ENCODE data around the gene TAF11L9.
"Not testable (repeated sequence)": the region's sequence is repeated elsewhere in the genome, so short reads cannot be mapped to it uniquely, and the experiment has no call there.

The TAF11L9 gene

DNA sequence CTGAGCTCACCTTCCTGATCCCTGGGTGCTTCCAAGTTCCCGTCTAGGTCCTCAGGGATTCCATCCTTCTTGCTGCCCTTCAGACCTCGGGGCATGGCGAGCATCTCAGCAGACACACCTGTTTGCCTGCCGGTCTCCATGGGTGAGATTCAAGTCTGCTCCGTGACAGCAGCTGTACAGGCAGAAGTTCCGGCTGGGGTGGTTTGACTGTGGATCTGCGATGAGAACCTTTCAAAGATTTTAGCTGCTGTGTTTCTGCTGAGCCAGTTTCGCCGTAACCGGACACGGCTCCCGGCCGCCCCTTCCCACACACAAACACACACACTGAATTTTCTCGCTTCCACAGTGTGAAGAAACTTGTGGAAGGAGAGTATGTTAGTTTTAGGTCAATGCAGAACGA lies at the start of gene TAF11L9:
TSS of gene TAF11L9 (minus strand) at position 140 of the 400 bp plus-strand sequence.
- in situ Hi-C loops (cut with MboI; ENCODE audit: low sequenced_read_pairs): not testable (repeated sequence)

DNA sequence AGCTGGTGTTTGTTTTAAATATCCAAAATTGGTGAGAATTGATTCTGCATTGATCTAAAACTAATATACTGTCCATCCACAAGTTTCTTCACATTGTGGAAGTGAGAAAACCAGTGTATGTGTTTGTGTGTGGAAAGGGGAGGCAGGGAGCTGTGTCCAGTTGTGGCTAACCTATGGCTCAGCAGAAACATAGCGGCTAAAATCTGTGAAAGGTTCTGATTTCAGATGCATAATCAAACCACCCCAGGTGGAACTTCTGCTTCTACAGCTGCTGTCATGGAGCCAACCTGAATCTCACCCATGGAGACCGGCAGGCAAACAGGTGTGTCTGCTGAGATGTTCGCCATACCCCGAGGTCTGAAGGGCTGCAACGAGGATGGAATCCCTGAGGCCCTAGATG lies 40.0 kb upstream of the TAF11L9 start, which contains the start of gene TAF11L14:
TSS of gene TAF11L14 (plus strand) at position 301 of the 400 bp plus-strand sequence.
- in situ Hi-C loops (cut with MboI; ENCODE audit: low sequenced_read_pairs): no loop called here

- in situ Hi-C loops (cut with MboI; ENCODE audit: low sequenced_read_pairs): not testable (repeated sequence)
These were observed 37.6 kb upstream of the TAF11L9 start, which contains the start of gene TAF11L13 for GRCh38 chr5:17631788-17632187. Gene TAF11L13 (plus strand): TSS chr5:17632088.

GRCh38 chr5:17625686-17626085 lies 31.5 kb upstream of the TAF11L9 start:
- in situ Hi-C loops (cut with MboI; ENCODE audit: low sequenced_read_pairs): no loop called here

GRCh38 chr5:17620627-17621026 lies 26.4 kb upstream of the TAF11L9 start:
- in situ Hi-C loops (cut with MboI; ENCODE audit: low sequenced_read_pairs): no loop called here

DNA sequence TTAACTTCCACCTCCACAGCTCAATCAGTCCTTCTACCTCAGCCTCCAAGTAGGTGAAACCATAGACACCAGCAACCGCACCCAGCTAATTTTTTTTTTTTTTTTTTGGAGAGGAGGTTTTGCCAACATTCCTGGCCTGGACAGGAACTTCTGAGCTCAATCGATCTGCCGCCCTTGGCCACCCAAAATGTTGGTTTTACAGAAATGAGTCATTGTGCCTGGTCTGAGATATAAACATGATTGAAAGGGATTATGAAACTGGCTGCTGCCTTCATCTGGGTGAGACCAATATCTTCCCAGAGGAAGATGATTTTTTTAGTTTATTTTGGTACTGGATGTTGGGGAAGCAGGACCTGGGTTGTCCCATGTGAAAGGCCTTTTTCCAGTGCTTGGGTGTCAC lies 25.2 kb upstream of the TAF11L9 start:
- in situ Hi-C loops (cut with MboI; ENCODE audit: low sequenced_read_pairs): no loop called here

- in situ Hi-C loops (cut with MboI; ENCODE audit: low sequenced_read_pairs): no loop called here
These were observed 20.8 kb upstream of the TAF11L9 start for GRCh38 chr5:17614872-17615605.

GRCh38 chr5:17610092-17610491 lies 15.9 kb upstream of the TAF11L9 start, which contains the start of gene TAF11L12:
Gene TAF11L12 (plus strand): TSS chr5:17610392.
- in situ Hi-C loops (cut with MboI; ENCODE audit: low sequenced_read_pairs): not testable (repeated sequence)

- in situ Hi-C loops (cut with MboI; ENCODE audit: low sequenced_read_pairs): not testable (repeated sequence)
These were observed 13.3 kb upstream of the TAF11L9 start for GRCh38 chr5:17607461-17607860.

- in situ Hi-C loops (cut with MboI; ENCODE audit: low sequenced_read_pairs): no loop called here
These were observed 10.8 kb upstream of the TAF11L9 start for GRCh38 chr5:17604951-17605350.

DNA sequence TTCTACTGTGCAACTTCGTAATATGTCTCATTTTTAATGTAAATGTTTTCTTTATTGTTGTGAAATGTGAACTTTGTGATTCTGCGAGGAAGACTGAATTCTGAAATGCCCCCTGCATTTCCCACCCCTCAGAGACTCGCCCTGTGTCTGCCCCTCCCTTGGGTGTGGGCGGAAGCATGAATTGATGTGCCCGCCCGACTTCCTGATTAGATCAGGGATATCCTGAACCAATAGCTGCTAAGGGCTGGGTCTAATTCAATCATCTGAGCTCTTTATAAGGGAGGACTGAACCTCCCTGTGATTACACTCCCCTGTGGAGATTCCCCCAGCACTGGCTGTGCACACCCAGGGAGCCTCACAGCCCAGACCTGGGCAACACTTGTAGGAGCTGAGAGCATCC lies 9.7 kb upstream of the TAF11L9 start, which contains the start of gene TAF11L11:
TSS of gene TAF11L11 (plus strand) at position 304 of the 400 bp plus-strand sequence.
- in situ Hi-C loops (cut with MboI; ENCODE audit: low sequenced_read_pairs): not testable (repeated sequence)

DNA sequence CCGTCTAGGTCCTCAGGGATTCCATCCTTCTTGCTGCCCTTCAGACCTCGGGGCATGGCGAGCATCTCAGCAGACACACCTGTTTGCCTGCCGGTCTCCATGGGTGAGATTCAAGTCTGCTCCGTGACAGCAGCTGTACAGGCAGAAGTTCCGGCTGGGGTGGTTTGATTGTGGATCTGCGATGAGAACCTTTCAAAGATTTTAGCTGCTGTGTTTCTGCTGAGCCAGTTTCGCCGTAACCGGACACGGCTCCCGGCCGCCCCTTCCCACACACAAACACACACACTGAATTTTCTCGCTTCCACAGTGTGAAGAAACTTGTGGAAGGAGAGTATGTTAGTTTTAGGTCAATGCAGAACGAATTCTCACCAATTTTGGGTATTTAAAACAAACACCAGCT lies 3.5 kb upstream of the TAF11L9 start, which contains the start of gene TAF11L10:
TSS of gene TAF11L10 (minus strand) at position 101 of the 400 bp plus-strand sequence.
- in situ Hi-C loops (cut with MboI; ENCODE audit: low sequenced_read_pairs): not testable (repeated sequence)

DNA sequence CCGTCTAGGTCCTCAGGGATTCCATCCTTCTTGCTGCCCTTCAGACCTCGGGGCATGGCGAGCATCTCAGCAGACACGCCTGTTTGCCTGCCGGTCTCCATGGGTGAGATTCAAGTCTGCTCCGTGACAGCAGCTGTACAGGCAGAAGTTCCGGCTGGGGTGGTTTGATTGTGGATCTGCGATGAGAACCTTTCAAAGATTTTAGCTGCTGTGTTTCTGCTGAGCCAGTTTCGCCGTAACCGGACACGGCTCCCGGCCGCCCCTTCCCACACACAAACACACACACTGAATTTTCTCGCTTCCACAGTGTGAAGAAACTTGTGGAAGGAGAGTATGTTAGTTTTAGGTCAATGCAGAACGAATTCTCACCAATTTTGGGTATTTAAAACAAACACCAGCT lies 3.3 kb downstream of the TAF11L9 start, which contains the start of gene TAF11L8:
TSS of gene TAF11L8 (minus strand) at position 101 of the 400 bp plus-strand sequence.
- in situ Hi-C loops (cut with MboI; ENCODE audit: low sequenced_read_pairs): not testable (repeated sequence)

- in situ Hi-C loops (cut with MboI; ENCODE audit: low sequenced_read_pairs): not testable (repeated sequence)
These were observed 8.5 kb downstream of the TAF11L9 start, which contains the start of gene TAF11L7 for GRCh38 chr5:17585658-17586057. Gene TAF11L7 (minus strand): TSS chr5:17585758.
